GM12872 (cell line): Measurements from ENCODE around the gene ELP2.

Source experiments
- CTCF ChIP-seq: IDR thresholded peaks from 3 replicates; pipeline ENCODE4 v1.5.1; 2011; ENCODE audit warnings: low read depth, mild to moderate bottlenecking, low read length, moderate library complexity; ENCODE audit not compliant: insufficient read depth

ELP2 gene

GRCh38 chr18:36181898-36182506 lies 52.3 kb downstream of the ELP2 start:
- TF ChIP-seq CTCF: no peak

GRCh38 chr18:36183033-36183432 lies 53.3 kb downstream of the ELP2 start:
- no peak for TF ChIP-seq CTCF

- no peak for TF ChIP-seq CTCF
These were observed 54.3 kb downstream of the ELP2 start for GRCh38 chr18:36183987-36184386.

GRCh38 chr18:36185157-36185556 lies 55.5 kb downstream of the ELP2 start:
- no peak for TF ChIP-seq CTCF

- TF ChIP-seq CTCF: no peak
These were observed 56.3 kb downstream of the ELP2 start for GRCh38 chr18:36185901-36186460.

- no peak for TF ChIP-seq CTCF
These were observed 56.9 kb downstream of the ELP2 start for GRCh38 chr18:36186461-36187192.

GRCh38 chr18:36187193-36187825 lies 57.6 kb downstream of the ELP2 start, which contains the start of gene MOCOS:
Gene MOCOS, plus strand, starts transcription at chr18:36187497. Its CDS starts 43 bp downstream, at chr18:36187540.
- TF ChIP-seq CTCF: no peak
